Measurements from ENCODE around the gene RITA1. TPM values are rescaled to one million over a fixed set of nuclear protein-coding genes. Genes with fewer than 3 reads are reported as not detected.

RITA1 gene
- total and polyA plus RNA-seq, 3 donors from 2014 or later, result 14.3 to 22.1 (median 20.9) TPM

GRCh38 chr12:113221997-113222729 lies 36.6 kb downstream of the RITA1 start:
- intact Hi-C loops (cut with DNase I; ENCODE audit: low total_unique reads), result no loop called here
- H3K27ac ChIP-seq, result peak overlapping the region; percentile 71 to 78
- 8 to 10% methylated on average over 12 of the region's 12 CpGs for WGBS, 2 donors

GRCh38 chr12:113222730-113223531 lies 37.4 kb downstream of the RITA1 start:
- Histone ChIP-seq H3K27ac (peak overlapping the region; percentile 71 to 78), H3K9me3 (no peaks in the 10 kb centered on the region), H3K36me3 (ENCODE audit: low read depth, missing control alignments) (no peaks in the 10 kb centered on the region), H3K27me3 (no peaks in the 10 kb centered on the region), H3K4me3 (peak overlapping the region in 1 of 2 donors; percentile 84), H3K4me1 (peaks cover 38% of the 10 kb centered on the region)
- TF ChIP-seq CTCF (IDR thresholded peaks at IDR 0.05), result no peak
- TF ChIP-seq POLR2A (IDR thresholded peaks at IDR 0.05), result no peak
- intact Hi-C loops (cut with DNase I; ENCODE audit: low total_unique reads), result no loop called here
- peak; percentile 76 for DNase-seq
- 16 to 20% methylated on average over 11 of the region's 11 CpGs for WGBS, 2 donors

More at GRCh38 chr12:113221997-113222729, 36.6 kb downstream of the RITA1 start:
- peak overlapping the region; percentile 72 to 84 for H3K4me3 ChIP-seq
- no peaks in the 10 kb centered on the region for H3K36me3 ChIP-seq (ENCODE audit: low read depth, missing control alignments)
- no peaks in the 10 kb centered on the region for H3K27me3 ChIP-seq
- peaks cover 31% of the 10 kb centered on the region for H3K4me1 ChIP-seq
- no peaks in the 10 kb centered on the region for H3K9me3 ChIP-seq
- DNase-seq, result no peak
- TF ChIP-seq POLR2A (IDR thresholded peaks at IDR 0.05), result no peak
- TF ChIP-seq CTCF (IDR thresholded peaks at IDR 0.05), result no peak

- intact Hi-C loops (cut with DNase I; ENCODE audit: low total_unique reads), result no loop called here
- H3K27ac ChIP-seq, result no peak overlapping the region
- H3K36me3 ChIP-seq (ENCODE audit: low read depth, missing control alignments), result no peaks in the 10 kb centered on the region
- no peak for TF ChIP-seq CTCF (IDR thresholded peaks at IDR 0.05)
- H3K4me1 ChIP-seq, result peaks cover 58% of the 10 kb centered on the region
- no peaks in the 10 kb centered on the region for H3K9me3 ChIP-seq
- H3K4me3 ChIP-seq, result no peak overlapping the region
- H3K27me3 ChIP-seq, result no peaks in the 10 kb centered on the region
- no peak for DNase-seq
- WGBS, 2 donors, result 85 to 91% methylated on average over 4 of the region's 4 CpGs
These were observed 39.4 kb downstream of the RITA1 start for GRCh38 chr12:113224955-113225354.

GRCh38 chr12:113226696-113227568 lies 41.4 kb downstream of the RITA1 start:
- Histone ChIP-seq H3K9me3 (no peaks in the 10 kb centered on the region), H3K27ac (peak overlapping the region; percentile 22 to 80), H3K36me3 (ENCODE audit: low read depth, missing control alignments) (no peaks in the 10 kb centered on the region), H3K4me3 (no peak overlapping the region), H3K4me1 (peaks cover 56% of the 10 kb centered on the region), H3K27me3 (no peaks in the 10 kb centered on the region)
- DNase-seq, result no peak
- intact Hi-C loops (cut with DNase I; ENCODE audit: low total_unique reads), result no loop called here
- TF ChIP-seq POLR2A (IDR thresholded peaks at IDR 0.05) (no peak), CTCF (IDR thresholded peaks at IDR 0.05) (no peak)
- WGBS, 2 donors, result 67% methylated on average over 13 of the region's 13 CpGs

All from testis (tissue), 3 donors.